Right forelimb (tissue), 1 donor: Measurements from ENCODE around the gene TRIM7.

Experiments used
- DNase-seq: peaks from one replicate; pipeline ENCODE4 v3.0.0-alpha.2; 2018

TRIM7 gene

GRCh38 chr5:181204826-181205760 lies at the start of gene TRIM7:
Gene TRIM7, minus strand, starts transcription at chr5:181205196. Its CDS starts 86 bp downstream, at chr5:181205110.
- DNase-seq = peak; percentile 58

- no peak for DNase-seq
Measured at GRCh38 chr5:181248277-181248676, 43.3 kb upstream of the TRIM7 start.

- DNase-seq = peak; percentile 95
Measured at GRCh38 chr5:181246276-181247049, 41.5 kb upstream of the TRIM7 start.

GRCh38 chr5:181245427-181246275 lies 40.7 kb upstream of the TRIM7 start:
- no peak for DNase-seq

GRCh38 chr5:181243564-181244343 lies 38.8 kb upstream of the TRIM7 start, which contains the start of gene RACK1:
Gene RACK1, minus strand, starts transcription at chr5:181243906. Its CDS starts 106 bp downstream, at chr5:181243800.
- peak; percentile 94 for DNase-seq

GRCh38 chr5:181243018-181243563 lies 38.1 kb upstream of the TRIM7 start:
- DNase-seq = no peak

- no peak for DNase-seq
Measured at GRCh38 chr5:181242031-181242451, 37.0 kb upstream of the TRIM7 start.

GRCh38 chr5:181241393-181241975 lies 36.5 kb upstream of the TRIM7 start:
- no peak for DNase-seq

GRCh38 chr5:181239062-181239663 lies 34.2 kb upstream of the TRIM7 start:
- no peak for DNase-seq

- no peak for DNase-seq
Measured at GRCh38 chr5:181237729-181238385, 32.9 kb upstream of the TRIM7 start.

- DNase-seq = no peak
Measured at GRCh38 chr5:181236954-181237641, 32.1 kb upstream of the TRIM7 start.

GRCh38 chr5:181236471-181236870 lies 31.5 kb upstream of the TRIM7 start:
- DNase-seq = no peak

- DNase-seq = no peak
Measured at GRCh38 chr5:181235689-181236366, 30.8 kb upstream of the TRIM7 start.

GRCh38 chr5:181235323-181235688 lies 30.3 kb upstream of the TRIM7 start:
- no peak for DNase-seq

GRCh38 chr5:181234455-181235306 lies 29.7 kb upstream of the TRIM7 start:
- DNase-seq = no peak

- DNase-seq = no peak
Measured at GRCh38 chr5:181233801-181234454, 28.9 kb upstream of the TRIM7 start.

GRCh38 chr5:181233088-181233800 lies 28.2 kb upstream of the TRIM7 start:
- DNase-seq = no peak
